ENCODE data around the gene DDX1.

The DDX1 gene

DNA sequence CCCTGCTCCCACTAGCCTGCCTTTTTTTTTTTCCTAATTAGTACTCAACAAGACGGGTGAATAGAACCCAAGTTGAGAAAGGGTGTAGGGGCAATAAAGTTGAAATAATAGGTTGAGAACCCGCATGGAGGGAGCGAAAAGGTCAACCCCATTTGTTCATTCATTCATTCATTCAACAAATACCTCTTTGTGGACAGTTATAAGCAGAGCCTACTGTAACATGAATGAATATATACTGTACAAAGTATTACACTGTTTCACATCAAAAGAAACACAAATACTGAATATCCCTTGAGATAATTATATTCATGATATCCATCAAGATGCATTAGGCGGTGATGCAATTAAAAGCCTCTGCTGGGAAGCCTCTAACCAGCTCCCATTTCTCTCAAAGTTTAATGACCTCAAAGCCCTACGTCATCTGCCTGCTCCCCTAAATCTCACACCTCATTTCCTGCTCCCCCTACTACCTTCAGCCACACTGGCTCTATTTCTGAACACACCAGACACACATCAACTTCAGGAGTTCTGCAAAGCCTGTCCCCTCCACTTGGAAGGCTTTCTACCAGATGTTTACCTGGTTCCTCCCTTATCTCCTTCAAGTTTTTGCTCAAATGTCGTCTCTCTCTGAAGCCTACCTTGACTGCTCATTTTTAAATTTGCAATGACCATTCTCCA, 29.2 kb upstream of the DDX1 start:
- DNase-seq, result no peak

DNA sequence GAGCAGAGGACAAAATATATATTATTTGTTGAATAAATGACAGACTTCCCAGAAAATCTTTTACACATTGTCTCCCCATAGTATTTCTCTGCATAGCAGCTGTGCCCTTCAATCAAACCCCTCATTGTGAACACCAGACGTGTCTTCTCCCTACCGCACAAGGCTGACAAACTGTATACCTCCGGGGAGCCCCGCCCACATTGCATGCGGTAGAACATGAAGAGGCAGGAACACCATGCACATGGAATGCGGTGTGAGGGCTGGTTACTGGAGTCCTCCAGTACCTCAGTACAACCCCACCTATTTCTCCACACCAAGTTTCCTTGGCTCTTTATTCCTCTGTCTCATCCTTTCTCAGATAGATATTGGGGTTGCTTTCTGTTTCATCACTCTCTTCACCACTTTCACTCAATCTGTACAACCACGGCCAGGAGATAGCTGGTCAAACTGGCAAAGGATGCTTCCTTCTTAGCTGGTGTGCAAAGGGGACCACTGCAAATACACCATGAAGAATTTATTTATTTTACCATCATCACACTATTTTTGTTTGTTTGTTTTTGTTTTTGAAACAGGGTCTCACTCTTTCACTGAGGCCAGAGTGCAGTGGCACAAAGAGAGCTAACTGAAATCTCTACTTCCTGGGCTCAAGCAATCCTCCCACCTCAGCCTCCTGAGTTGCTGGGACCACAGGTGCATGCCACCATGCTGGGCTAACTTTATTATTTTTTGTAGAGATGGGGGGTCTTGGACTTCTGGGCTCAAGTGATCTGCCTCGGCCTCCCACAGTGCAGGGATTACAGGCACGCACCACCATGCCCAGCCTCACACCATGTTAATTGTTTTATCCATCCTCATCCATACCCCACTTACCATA, 28.2 kb upstream of the DDX1 start:
- DNase-seq, result no peak

DNA sequence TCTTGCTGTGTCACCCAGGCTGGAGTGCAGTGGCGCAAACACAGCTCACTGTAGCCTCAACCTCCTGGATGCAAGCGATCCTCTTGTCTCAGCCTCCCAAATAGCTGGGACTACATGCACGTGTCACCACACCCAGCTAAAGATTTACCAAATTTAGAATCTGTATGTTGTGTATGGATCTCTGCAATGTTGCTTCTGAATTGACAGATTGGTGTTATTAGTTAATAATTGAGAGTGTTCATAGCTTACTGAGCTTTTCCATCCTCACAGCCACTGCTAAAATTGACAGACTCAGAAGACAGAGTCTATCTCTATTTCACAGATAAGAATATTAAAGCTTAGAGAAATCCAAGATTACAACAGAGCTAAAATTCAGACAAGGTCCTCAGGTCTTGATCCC, 26.3 kb upstream of the DDX1 start:
- DNase-seq, result no peak

GRCh38 chr2:15565994-15566671, 25.5 kb upstream of the DDX1 start:
- DNase-seq, result no peak

DNA sequence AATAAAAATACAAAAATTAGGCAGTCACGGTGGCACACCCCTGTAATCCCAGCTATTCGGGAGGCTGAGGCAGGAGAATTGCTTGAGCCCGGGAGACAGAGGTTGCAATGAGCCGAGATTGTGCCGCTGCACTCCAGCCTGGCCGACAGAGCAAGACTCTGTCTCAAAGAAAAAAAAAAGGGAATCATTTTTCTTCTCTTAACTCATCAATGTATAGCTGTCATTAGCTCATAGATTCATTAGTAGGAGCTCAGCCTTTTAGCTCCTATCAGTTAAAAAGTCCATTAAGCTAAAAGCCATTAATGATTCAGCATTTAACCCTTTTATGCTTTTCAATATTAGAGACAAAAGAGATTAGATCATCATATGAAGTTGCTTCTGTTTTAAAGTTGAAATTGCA, 24.8 kb upstream of the DDX1 start:
- DNase-seq, result no peak

GRCh38 chr2:15568874-15569273, 22.8 kb upstream of the DDX1 start:
- no peak for DNase-seq

- no peak for DNase-seq
Measured at GRCh38 chr2:15570104-15570503, 21.6 kb upstream of the DDX1 start.

DNA sequence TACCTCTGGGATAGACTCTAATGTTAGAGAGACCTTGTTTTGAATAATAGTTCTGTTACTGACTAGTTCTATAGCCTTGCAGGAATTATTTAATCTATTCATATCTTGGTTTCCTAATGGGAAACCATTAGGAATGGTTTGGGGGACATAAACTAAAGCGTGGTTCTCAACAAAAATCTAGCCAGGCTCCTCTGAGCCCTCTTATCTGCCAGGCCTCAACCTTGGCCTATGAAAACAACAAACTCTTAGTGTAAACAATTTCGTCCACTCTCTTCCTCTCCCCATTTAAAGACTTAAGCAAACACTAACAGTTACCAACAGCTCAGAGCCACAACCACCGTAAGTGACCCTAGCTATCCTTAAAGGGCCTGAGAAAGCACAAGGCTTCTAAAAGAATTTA, 19.9 kb upstream of the DDX1 start:
- DNase-seq, result no peak

GRCh38 chr2:15577071-15577735, 14.5 kb upstream of the DDX1 start:
- peak; percentile 91 to 92 for DNase-seq

- no peak for DNase-seq
Measured at GRCh38 chr2:15579641-15580040, 12.0 kb upstream of the DDX1 start.

GRCh38 chr2:15580451-15580850, 11.2 kb upstream of the DDX1 start:
- no peak for DNase-seq

DNA sequence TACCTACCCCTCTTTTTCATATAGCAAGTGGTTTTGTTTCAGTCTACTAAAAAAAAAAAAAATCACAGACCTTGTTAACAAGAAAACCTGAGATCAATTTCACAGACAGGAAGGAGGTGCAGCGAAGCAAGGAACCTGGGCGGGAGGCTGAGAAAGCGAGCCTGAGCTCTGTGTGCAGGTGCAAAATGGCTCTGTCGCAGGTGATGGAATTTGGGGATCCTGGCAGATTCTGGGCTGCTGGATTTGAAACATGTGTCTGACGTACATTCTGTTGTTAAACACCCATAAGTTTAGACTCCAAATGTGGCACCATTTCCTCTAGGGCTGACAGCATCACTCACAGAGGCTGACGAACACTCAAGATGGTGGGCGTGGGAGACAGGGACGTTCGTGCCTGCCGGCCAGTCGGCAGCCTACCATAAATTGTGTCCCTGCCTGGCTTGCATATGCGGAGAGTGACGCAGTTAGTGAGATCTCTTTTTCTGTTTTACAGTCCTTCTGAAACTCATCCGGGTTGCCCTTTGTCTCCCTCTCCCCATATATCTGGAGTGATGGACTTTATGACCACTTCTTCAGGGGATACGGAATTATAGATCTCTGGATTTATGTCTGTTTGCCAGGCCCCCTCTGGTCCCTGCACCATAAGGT, 8.8 kb upstream of the DDX1 start:
- no peak for DNase-seq

DNA sequence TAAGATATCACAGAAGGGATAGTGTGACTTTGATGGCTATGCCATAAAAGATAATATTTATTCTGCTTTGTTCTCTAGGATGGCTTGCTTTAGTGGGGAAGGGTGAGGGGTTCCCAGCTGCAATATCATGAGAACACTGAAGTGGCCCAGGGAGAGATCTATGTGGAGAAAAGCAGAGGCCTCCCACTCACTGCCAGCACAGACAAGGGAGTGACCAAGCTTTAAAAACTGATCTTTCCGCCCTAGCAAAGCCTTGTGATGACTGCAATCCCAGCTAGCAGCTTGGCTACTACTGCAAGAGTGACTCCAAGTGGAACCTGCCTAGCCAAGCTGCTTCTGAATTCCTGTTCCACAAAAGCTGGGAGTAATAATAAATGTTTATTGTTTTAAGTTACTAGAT, 7.8 kb upstream of the DDX1 start:
- no peak for DNase-seq

- DNase-seq, result no peak
Measured at GRCh38 chr2:15584316-15584715, 7.4 kb upstream of the DDX1 start.

DNA sequence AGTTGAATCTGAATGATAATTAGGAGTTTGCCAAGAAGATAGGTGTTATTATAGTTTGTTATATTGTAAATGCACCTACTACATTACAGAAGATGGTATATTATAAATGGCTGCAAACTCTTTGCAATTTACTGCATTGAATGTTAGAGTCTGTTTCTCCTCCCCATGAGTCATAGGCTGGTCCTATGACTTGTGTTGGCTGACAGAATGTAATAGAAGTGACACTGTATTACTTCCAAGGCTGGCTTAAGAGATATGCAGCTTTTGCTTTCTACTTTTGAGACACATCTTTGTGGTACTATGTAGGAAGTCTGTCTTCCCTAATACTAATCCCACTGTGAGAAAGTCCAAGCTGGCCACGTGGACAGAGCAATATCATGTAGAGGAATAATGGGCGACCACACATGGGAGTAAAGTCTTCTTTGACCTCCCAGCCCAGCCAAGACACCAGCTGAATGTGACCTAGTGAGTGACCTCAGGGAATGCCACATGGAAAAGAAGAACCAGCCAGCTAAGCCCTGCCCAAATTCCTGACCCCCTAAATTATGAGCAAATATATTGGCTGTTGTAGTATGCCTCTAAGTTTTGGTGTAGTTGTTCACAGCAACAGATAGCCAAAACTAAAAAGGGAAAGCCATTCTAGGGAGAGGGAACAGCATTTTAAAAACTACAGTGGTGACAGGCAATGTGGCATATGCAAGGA, 6.8 kb upstream of the DDX1 start:
- DNase-seq, result no peak

DNA sequence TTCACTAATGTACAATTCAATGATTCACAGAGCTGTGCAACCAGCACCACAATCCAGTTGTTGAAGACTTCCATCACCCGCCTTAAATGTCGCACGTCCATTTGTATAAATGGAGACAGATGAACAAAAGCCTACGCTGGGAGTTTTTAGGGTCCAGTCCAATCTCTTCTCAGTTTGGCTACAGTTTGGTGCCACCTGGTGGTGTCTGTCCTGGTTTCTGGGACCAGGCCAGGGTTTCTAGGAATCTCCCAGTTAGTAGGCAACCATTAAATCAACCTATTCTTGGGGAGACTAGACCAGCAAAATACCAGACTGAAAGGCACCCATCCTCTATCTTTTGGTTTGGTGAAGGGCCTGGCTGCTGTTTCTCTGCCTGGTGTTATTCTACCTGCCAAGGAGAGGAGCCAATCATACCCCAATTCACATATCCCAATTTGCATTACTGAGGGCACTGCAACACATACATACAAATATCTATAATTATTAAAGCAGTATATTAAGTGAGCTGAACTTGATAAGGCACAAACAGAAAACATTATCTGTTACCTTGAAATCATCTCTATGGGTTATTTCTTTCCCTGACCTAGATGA, 3.2 kb upstream of the DDX1 start:
- DNase-seq, result peak; percentile 57

DNA sequence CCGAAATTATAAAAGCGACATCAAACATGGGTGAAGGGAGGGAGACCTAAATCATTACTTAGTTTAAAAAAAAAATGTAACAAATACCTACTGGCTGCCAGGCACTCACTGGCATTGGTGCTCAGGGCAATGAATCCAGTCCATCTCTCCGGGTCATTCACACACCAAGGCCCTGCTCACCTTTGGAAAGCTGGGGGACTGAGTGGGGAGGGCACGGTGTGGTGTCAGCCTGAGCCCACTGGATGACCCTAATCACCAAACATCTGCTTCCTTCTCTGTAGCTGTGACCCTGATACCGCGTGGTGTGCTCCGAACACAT, 336 bp upstream of the DDX1 start:
- DNase-seq, result no peak

DNA sequence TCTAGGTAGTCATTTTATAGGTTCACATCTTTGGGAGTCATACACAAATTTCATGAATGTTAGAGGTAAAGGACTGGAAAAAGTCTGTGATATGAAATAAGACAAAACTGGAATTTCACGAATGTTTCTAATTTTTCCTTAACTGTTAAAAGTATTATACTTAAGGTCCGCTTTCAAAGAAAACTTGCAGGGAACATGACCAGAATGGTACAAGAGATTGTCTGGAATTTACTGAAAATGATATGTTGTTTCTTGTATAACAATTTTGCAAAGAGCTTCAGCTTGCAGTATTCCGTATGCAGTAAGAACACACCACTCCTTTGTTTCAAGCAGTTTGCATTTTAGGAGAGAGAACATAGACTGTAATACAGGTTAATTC, 1.6 kb downstream of the DDX1 start:
- DNase-seq, result no peak

DNA sequence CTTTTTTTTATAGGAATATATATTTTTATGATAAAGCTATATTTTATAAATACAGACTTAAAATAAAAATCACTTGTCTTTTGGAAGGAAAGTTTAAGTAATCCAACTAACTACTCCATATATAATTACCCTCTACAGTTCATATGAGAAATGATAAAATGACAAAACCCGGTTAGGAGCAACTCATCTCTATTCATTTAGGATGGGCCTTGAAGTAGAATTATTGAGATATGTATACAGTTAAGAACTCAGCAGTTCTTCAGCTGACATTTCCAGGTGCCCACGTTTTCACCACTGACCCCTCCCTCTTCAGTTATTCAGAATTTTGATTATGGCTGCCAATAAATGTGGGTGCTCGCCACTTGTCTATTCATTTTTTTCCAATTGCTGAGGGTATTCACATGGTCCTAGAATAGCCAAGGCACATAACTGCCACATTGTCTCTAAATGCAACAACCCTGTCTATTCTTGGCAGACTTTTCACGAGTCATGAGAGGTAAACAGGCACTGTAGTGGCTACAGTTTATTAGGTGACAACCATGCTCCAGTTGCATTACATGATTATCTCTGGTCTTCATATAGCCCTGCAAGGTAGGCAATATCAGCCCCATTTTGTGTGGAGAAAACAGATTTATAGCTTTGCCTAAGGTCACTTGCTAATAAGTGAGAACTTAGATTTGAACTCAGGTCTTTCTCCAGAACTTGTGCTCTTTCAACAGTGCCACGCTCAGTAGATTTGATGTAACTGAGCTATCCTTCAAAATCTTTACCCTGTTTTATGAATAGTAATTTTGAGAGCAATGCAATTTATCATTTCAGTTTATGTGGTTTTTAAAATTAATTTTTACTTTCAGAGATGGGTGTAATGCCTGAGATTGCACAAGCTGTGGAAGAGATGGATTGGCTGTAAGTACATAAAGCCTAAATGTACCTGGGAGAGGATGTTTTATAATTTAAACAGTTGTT, 2.9 kb downstream of the DDX1 start:
- no peak for DNase-seq

DNA sequence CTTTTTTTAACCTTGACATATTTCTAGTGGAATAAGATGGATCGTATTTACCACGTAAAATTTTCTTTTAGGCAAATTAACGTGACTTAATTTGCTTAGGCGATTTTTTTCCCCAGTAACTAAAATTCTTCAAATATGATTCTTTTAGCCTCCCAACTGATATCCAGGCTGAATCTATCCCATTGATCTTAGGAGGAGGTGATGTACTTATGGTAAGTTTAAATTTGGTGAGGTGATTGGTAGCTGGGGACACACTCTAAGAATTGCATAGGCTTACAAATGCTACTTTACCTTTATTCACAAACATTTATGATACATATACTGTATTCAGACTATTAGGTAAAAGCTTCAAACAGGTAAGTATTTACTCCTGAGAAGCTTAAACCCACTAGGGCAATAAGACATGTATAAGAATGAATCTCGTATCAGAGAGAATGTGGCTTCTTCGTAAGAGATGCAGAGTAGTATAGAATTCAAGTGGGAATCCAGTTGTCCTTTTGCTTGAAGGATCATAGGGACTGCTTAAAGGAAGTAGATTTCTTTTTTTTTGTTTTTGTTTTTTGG, 3.8 kb downstream of the DDX1 start:
- no peak for DNase-seq
